DOHH2 (cell line): ENCODE data around the gene SSH2.

Source experiments
- H3F3A ChIP-seq: fragments of 200-600 bp; sonication (generic), shearing (Covaris generic); 2 replicates; pipeline ENCODE4 v1.6.0; 2016; ENCODE audit warnings: antibody characterized with exemption, mild to moderate bottlenecking; ENCODE audit not compliant: control insufficient read depth, insufficient read depth
- H3K27ac ChIP-seq: fragments of 200-600 bp; sonication (generic); 2 replicates; pipeline ENCODE4 v1.5.1; 2014; ENCODE audit warnings: low read depth, mild to moderate bottlenecking, low read length, moderate library complexity
- H3K27me3 ChIP-seq: fragments of 200-600 bp; sonication (generic); 2 replicates; pipeline ENCODE4 v1.6.1; 2014; ENCODE audit warnings: mild to moderate bottlenecking, low read length, mixed read lengths; ENCODE audit not compliant: control insufficient read depth
- H3K36me3 ChIP-seq: fragments of 200-600 bp; sonication (generic); 2 replicates; pipeline ENCODE4 v1.6.1; 2014; ENCODE audit warnings: mild to moderate bottlenecking, low read length, moderate library complexity, mixed read lengths; ENCODE audit not compliant: control insufficient read depth
- H3K4me1 ChIP-seq: fragments of 200-600 bp; sonication (generic); 2 replicates; pipeline ENCODE4 v1.6.1; 2014; ENCODE audit warnings: mild to moderate bottlenecking, low read length, mixed read lengths; ENCODE audit not compliant: control insufficient read depth
- H3K4me2 ChIP-seq: fragments of 200-600 bp; sonication (generic); 2 replicates; pipeline ENCODE4 v1.6.0; 2014; ENCODE audit warnings: mild to moderate bottlenecking, low read length, moderate library complexity
- H3K4me3 ChIP-seq: fragments of 200-600 bp; sonication (generic); 2 replicates; pipeline ENCODE4 v1.5.1; 2014; ENCODE audit warnings: mild to moderate bottlenecking, low read length, mixed read lengths
- H3K79me2 ChIP-seq: fragments of 200-600 bp; sonication (generic); 2 replicates; pipeline ENCODE4 v1.6.1; 2014; ENCODE audit warnings: mild to moderate bottlenecking, low read length, mixed read lengths; ENCODE audit not compliant: control insufficient read depth
- H3K9me2 ChIP-seq: fragments of 200-600 bp; sonication (generic); replicated peaks from 2 replicates; pipeline ENCODE4 v1.6.1; 2014; ENCODE audit warnings: mild to moderate bottlenecking, low read length, mixed read lengths; ENCODE audit not compliant: control insufficient read depth
- H3K9me3 ChIP-seq: fragments of 200-600 bp; sonication (generic); 2 replicates; pipeline ENCODE4 v1.6.1; 2014; ENCODE audit warnings: antibody characterized with exemption, low read length, mixed read lengths; ENCODE audit not compliant: control insufficient read depth, insufficient read depth
- H4K20me1 ChIP-seq: fragments of 200-600 bp; sonication (generic); 2 replicates; pipeline ENCODE4 v1.6.0; 2014; ENCODE audit warnings: low read depth, mild to moderate bottlenecking, antibody characterized with exemption, low read length, moderate library complexity; ENCODE audit not compliant: control insufficient read depth, insufficient read depth
- CTCF ChIP-seq: fragments of 200-600 bp; sonication (generic); IDR thresholded peaks from one replicate; pipeline ENCODE4 v1.5.1; 2014; ENCODE audit warnings: antibody characterized with exemption, mild to moderate bottlenecking, low read depth, low read length; ENCODE audit not compliant: poor library complexity, severe bottlenecking
- EZH2phosphoT487 ChIP-seq: fragments of 200-600 bp; sonication (generic); IDR thresholded peaks from 2 replicates; pipeline ENCODE4 v1.6.1; 2017; ENCODE audit warnings: borderline replicate concordance, mild to moderate bottlenecking, antibody characterized with exemption, low read length, moderate library complexity, mixed read lengths

The SSH2 gene

GRCh38 chr17:29718446-29719039 is 211.5 kb downstream of the SSH2 start:
- TF ChIP-seq EZH2phosphoT487 (no peak), CTCF (no peak)
- no peaks in the 10 kb centered on the region for H3K9me3 ChIP-seq
- H3K27ac ChIP-seq: no peak overlapping the region
- peaks cover 17% of the 10 kb centered on the region for H3F3A ChIP-seq
- H4K20me1 ChIP-seq: no peaks in the 10 kb centered on the region
- no peak overlapping the region for H3K4me3 ChIP-seq
- no peaks in the 10 kb centered on the region for H3K9me2 ChIP-seq
- H3K4me2 ChIP-seq: no peak overlapping the region
- no peaks in the 10 kb centered on the region for H3K27me3 ChIP-seq
- H3K79me2 ChIP-seq: peaks cover 49% of the 10 kb centered on the region
- H3K36me3 ChIP-seq: peaks cover 11% of the 10 kb centered on the region
- H3K4me1 ChIP-seq: peaks cover 98% of the 10 kb centered on the region

DNA sequence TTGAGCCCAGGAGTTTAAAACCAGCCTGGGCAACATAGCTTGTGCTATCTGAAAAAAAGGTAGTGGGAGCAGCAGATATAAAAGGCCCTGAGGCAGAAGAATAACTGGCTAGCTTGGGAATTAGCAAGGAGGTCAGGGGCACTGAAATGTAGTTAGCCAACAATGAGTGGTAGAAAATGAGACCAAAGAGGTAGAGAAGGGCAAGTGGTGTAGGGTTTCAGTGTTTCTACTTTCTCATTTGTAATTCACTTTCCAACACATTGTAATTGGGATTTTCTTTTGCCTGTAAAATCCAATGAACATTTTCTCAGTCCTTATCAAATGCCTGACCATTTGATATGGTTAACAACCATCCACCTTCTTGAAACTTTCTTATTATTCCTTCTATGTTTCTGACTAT is 212.2 kb downstream of the SSH2 start:
- Histone ChIP-seq H3K4me1 (peaks cover 95% of the 10 kb centered on the region), H3K9me3 (no peaks in the 10 kb centered on the region), H3K27ac (no peak overlapping the region), H3K4me2 (peak overlapping the region; percentile 47), H3K9me2 (no peaks in the 10 kb centered on the region), H3F3A (peaks cover 10% of the 10 kb centered on the region), H4K20me1 (no peaks in the 10 kb centered on the region), H3K36me3 (peaks cover 7% of the 10 kb centered on the region; the same call in 1 of the 2 replicates), H3K27me3 (no peaks in the 10 kb centered on the region), H3K79me2 (peaks cover 52% of the 10 kb centered on the region), H3K4me3 (0 out of 2 replicates have a peak overlapping the region, but pooled peaks have one; percentile 32)
- TF ChIP-seq EZH2phosphoT487 (no peak), CTCF (no peak)

DNA sequence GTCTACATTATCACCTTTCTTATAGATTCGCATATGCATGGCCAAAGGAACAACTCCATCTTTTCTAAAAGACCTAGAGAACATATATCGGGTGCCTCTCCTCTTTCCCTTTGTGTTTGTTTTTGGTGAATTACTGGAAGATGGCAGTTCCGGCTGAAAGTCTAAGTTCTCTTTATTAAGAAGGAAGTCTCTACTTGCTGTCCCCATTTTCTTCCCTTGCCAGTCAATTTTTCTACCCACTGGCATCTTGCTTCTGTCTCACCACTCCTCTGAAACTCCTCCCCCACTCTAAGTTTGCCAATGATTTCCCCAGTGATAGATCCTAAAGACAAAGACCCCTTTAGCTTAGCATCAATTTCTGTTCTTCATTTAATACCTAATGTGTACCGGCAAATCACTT is 213.5 kb downstream of the SSH2 start:
- Histone ChIP-seq H3K4me1 (peaks cover 84% of the 10 kb centered on the region), H3K79me2 (peaks cover 43% of the 10 kb centered on the region), H3K4me3 (peak overlapping the region; percentile 32; the same call in 1 of the 2 replicates), H3K9me3 (no peaks in the 10 kb centered on the region), H3F3A (peaks cover 3% of the 10 kb centered on the region; the same call in 1 of the 2 replicates), H3K27me3 (no peaks in the 10 kb centered on the region), H3K4me2 (peak overlapping the region; percentile 47), H3K27ac (peak overlapping the region; percentile 21; the same call in 1 of the 2 replicates), H3K36me3 (peaks cover 7% of the 10 kb centered on the region; the same call in 1 of the 2 replicates), H3K9me2 (no peaks in the 10 kb centered on the region), H4K20me1 (no peaks in the 10 kb centered on the region)
- TF ChIP-seq CTCF (no peak), EZH2phosphoT487 (no peak)
